Gastroesophageal sphincter (tissue), 4 donors: Measurements from ENCODE around the gene THSD4. TPM values are rescaled to one million over a fixed set of nuclear protein-coding genes. Genes with fewer than 3 reads are reported as not detected.

Source experiments
- ATAC-seq: fragments of 150-250 bp; one replicate; pipeline ENCODE4 v1.9.1; 2016; ENCODE audit warnings: mild to moderate bottlenecking, moderate library complexity
- H3K27ac ChIP-seq, 4 donors: fragments of 200-600 bp; sonication (generic) in 3 of 4; 1 replicate in 3 of 4; 2 replicates in 1 of 4; pipeline ENCODE4 v1.5.1; 2016 to 2019
- H3K27me3 ChIP-seq: fragments of 200-600 bp; sonication (generic); one replicate; pipeline ENCODE4 v1.5.1; 2019
- H3K36me3 ChIP-seq, 2 donors: fragments of 200-600 bp; sonication (generic); one replicate each; pipeline ENCODE4 v1.5.1; 2019; ENCODE audit warnings: control low read depth in 1 of 2
- H3K4me1 ChIP-seq, 3 donors: fragments of 200-600 bp; sonication (generic); 1 replicate in 2 of 3; 2 replicates in 1 of 3; pipeline ENCODE4 v1.5.1; 2016 to 2019; ENCODE audit warnings: control low read depth in 2 of 3
- H3K4me3 ChIP-seq, 2 donors: fragments of 200-600 bp; sonication (generic); one replicate each; pipeline ENCODE4 v1.5.1; 2019; ENCODE audit warnings: mild to moderate bottlenecking in 1 of 2, moderate library complexity in 1 of 2
- H3K9me3 ChIP-seq, 3 donors: fragments of 200-600 bp; sonication (generic); one replicate each; pipeline ENCODE4 v1.5.1; 2017 to 2019; ENCODE audit warnings: control low read depth in 2 of 3
- EP300 ChIP-seq: sonication (generic); formaldehyde crosslinking; IDR thresholded peaks from one replicate; pipeline ENCODE4 v1.6.1; 2017; ENCODE audit warnings: antibody characterized with exemption, mild to moderate bottlenecking
- POLR2A ChIP-seq, 2 donors: fragments of 450-650 bp; IDR thresholded peaks; one replicate each; pipeline ENCODE4 v1.6.1; 2017; ENCODE audit warnings: antibody characterized with exemption in 2 of 2, mild to moderate bottlenecking in 2 of 2, moderate library complexity in 1 of 2
- POLR2AphosphoS5 ChIP-seq: sonication (generic); formaldehyde crosslinking; IDR thresholded peaks from one replicate; pipeline ENCODE4 v1.6.1; 2017; ENCODE audit warnings: antibody characterized with exemption
- WGBS, 2 donors: methylation state at CpG; one replicate each; pipeline ENCODE4 v1.1.5; 2018; ENCODE audit warnings: low coverage in 1 of 2; 5-methylcytosine and 5-hydroxymethylcytosine counted together
- total RNA-seq, 4 donors: library from RNA; depleted of rRNA; stranded (reverse); fragments of >200 nt; gene quantifications; one replicate each; pipeline ENCODE4 v1.1.0, GENCODE V29; 2016
- TF ChIP-seq, protein P1 (sequence below), 4 experiments: fragments of 200-600 bp in 2 of 4; fragments of 450-650 bp in 2 of 4; sonication (generic) in 1 of 4; IDR thresholded peaks; one replicate each; pipeline ENCODE4 v1.5.1; 2017 to 2019; ENCODE audit warnings: antibody characterized with exemption in 4 of 4, mild to moderate bottlenecking in 2 of 4, moderate library complexity in 2 of 4

The THSD4 gene
- total RNA-seq, 4 donors from 2014 or later = 4.6 to 28.5 (median 17.6) TPM

- no peak overlapping the region for H3K27ac ChIP-seq
- no peak for TF ChIP-seq POLR2AphosphoS5
- no peak for TF ChIP-seq POLR2A (IDR thresholded peaks at IDR 0.05)
- no peak for TF ChIP-seq EP300
- TF ChIP-seq, protein P1, sequence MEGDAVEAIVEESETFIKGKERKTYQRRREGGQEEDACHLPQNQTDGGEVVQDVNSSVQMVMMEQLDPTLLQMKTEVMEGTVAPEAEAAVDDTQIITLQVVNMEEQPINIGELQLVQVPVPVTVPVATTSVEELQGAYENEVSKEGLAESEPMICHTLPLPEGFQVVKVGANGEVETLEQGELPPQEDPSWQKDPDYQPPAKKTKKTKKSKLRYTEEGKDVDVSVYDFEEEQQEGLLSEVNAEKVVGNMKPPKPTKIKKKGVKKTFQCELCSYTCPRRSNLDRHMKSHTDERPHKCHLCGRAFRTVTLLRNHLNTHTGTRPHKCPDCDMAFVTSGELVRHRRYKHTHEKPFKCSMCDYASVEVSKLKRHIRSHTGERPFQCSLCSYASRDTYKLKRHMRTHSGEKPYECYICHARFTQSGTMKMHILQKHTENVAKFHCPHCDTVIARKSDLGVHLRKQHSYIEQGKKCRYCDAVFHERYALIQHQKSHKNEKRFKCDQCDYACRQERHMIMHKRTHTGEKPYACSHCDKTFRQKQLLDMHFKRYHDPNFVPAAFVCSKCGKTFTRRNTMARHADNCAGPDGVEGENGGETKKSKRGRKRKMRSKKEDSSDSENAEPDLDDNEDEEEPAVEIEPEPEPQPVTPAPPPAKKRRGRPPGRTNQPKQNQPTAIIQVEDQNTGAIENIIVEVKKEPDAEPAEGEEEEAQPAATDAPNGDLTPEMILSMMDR (IDR thresholded peaks at IDR 0.05) = no peak
Measured at GRCh38 chr15:71228403-71228802, 113.1 kb downstream of the THSD4 start.

DNA sequence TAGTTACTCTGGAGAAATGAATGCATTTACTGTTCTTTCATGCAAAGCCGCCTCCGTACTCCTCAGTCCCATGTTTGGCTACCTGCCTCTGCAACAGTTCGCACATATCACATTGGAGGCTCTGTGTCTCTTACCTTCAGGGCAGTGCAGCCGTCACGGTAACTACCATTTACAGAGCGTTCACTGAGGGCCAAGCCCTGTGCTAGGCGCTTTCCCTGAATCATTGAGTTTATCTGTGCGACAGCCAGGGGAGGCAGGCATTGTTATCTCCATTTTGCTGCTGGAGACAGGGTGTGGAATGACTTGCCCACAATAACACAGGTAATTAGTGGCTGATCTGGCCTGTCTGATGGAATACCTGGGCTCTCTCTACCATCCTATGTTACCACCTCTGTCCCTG lies 115.0 kb downstream of the THSD4 start:
- WGBS, 2 donors = 97% methylated on average over 7 of the region's 8 CpGs; no CpG with 5 or more reads in 1 of the 2 donors
- no peaks in the 10 kb centered on the region for H3K27me3 ChIP-seq
- H3K4me3 ChIP-seq = no peak overlapping the region
- no peak for TF ChIP-seq POLR2AphosphoS5
- TF ChIP-seq POLR2A (IDR thresholded peaks at IDR 0.05) = no peak
- TF ChIP-seq, protein P1 (IDR thresholded peaks at IDR 0.05) = no peak
- no peak for TF ChIP-seq EP300
- H3K9me3 ChIP-seq = no peaks in the 10 kb centered on the region
- no peak for ATAC-seq
- H3K27ac ChIP-seq = no peak overlapping the region
- H3K4me1 ChIP-seq = no peaks in the 10 kb centered on the region
- no peaks in the 10 kb centered on the region for H3K36me3 ChIP-seq

More at GRCh38 chr15:71228403-71228802, 113.1 kb downstream of the THSD4 start:
- no peaks in the 10 kb centered on the region for H3K9me3 ChIP-seq
- no peak for ATAC-seq
- 92 to 100% methylated on average over 1 of the region's 1 CpG for WGBS, 2 donors
- no peaks in the 10 kb centered on the region for H3K4me1 ChIP-seq
- H3K27me3 ChIP-seq = no peaks in the 10 kb centered on the region
- H3K36me3 ChIP-seq = no peaks in the 10 kb centered on the region
- no peak overlapping the region for H3K4me3 ChIP-seq

DNA sequence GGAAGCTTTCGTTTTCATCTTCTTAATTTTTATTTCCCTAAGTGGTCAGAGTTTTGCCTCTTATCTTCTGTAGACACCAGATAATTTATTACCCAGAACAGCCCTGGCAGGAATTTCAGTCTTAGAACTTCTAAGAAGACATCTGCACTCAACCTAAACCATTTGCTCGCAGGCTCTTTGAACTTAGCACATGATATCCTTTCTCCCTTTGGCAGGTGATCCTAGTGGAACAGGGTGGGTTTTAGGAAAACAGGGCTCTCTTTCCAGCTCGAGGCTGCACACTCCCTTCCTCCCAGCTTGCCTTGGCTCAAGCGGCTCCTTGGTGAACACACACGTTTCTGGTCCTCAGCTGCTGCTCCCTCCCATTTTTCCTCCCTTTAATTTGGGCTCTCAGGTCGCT lies 116.5 kb downstream of the THSD4 start:
- TF ChIP-seq POLR2AphosphoS5 = no peak
- WGBS, 2 donors = 25 to 42% methylated on average over 6 of the region's 6 CpGs
- no peak for ATAC-seq
- H3K4me1 ChIP-seq = no peaks in the 10 kb centered on the region
- no peaks in the 10 kb centered on the region for H3K9me3 ChIP-seq
- H3K4me3 ChIP-seq = no peak overlapping the region
- H3K27me3 ChIP-seq = no peaks in the 10 kb centered on the region
- H3K27ac ChIP-seq = no peak overlapping the region
- no peaks in the 10 kb centered on the region for H3K36me3 ChIP-seq

DNA sequence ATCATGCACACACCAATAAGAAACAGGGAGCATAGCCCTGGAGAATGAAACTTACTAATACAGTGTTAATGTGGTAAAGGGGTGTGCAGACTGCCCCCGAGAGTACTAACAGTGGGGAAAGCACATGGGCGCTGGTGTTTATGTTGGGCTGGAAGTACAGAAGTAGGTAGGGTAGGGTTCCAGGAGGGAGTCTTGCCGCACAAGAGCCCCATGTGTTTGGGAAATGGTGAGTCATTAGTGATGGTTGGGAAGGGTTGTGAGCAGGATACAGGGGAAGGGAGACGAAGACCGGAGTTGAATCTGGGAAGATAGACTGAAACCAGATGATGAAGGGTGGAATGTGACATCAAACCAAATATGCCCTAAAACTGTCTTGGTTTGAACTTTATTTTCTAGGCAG lies 117.1 kb downstream of the THSD4 start:
- H3K4me3 ChIP-seq = no peak overlapping the region
- no peaks in the 10 kb centered on the region for H3K4me1 ChIP-seq
- H3K27ac ChIP-seq = no peak overlapping the region
- no peaks in the 10 kb centered on the region for H3K27me3 ChIP-seq
- no peaks in the 10 kb centered on the region for H3K9me3 ChIP-seq
- H3K36me3 ChIP-seq = no peaks in the 10 kb centered on the region
- ATAC-seq = no peak
- no peak for TF ChIP-seq POLR2A (IDR thresholded peaks at IDR 0.05)
- TF ChIP-seq POLR2AphosphoS5 = no peak
- TF ChIP-seq, protein P1 (IDR thresholded peaks at IDR 0.05) = no peak
- no peak for TF ChIP-seq EP300
- 86 to 91% methylated on average over 4 to 5 of the region's 5 CpGs for WGBS, 2 donors

- H3K27ac ChIP-seq = no peak overlapping the region
- no peak for ATAC-seq
- no peaks in the 10 kb centered on the region for H3K36me3 ChIP-seq
- TF ChIP-seq POLR2A (IDR thresholded peaks at IDR 0.05) = no peak
- no peak for TF ChIP-seq POLR2AphosphoS5
- TF ChIP-seq, protein P1 (IDR thresholded peaks at IDR 0.05) = no peak
- TF ChIP-seq EP300 = no peak
- WGBS, 2 donors = 65 to 79% methylated on average over 7 to 11 of the region's 11 CpGs
- H3K4me3 ChIP-seq = no peak overlapping the region
- no peaks in the 10 kb centered on the region for H3K9me3 ChIP-seq
- H3K4me1 ChIP-seq = no peaks in the 10 kb centered on the region
- no peaks in the 10 kb centered on the region for H3K27me3 ChIP-seq
Measured at GRCh38 chr15:71237456-71238188, 122.4 kb downstream of the THSD4 start.
